Measurements from ENCODE around the gene ST6GALNAC3. TPM values are rescaled to one million over a fixed set of nuclear protein-coding genes. Genes with fewer than 3 reads are reported as not detected.

Gene ST6GALNAC3
- total RNA-seq, 1 experiment from 2014 or later = 4.1 TPM

DNA sequence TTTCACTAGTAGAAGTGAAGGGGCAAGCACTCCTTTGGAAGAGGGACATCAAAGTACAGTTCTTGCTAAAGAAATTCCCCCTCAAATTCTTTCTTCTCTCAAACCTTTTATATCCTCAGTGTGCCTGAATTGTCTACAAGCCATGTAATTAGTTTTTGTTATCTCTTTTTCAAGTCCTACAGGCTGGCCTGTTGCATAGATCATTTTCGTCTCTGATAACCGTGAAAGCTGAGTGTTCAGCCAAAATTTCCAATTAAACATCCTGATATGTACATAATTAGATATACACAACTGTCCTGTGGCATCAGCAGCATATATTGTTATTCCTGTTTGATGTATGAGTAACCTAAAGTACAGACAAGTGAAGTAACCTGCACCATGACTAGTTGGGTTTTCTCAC lies 417.2 kb downstream of the ST6GALNAC3 start:
- no peaks in the 10 kb centered on the region for H3K36me3 ChIP-seq (replicated peaks; ENCODE audit: control insufficient read depth, insufficient read depth, low read length)
- no peaks in the 10 kb centered on the region for H3K27me3 ChIP-seq (ENCODE audit: control insufficient read depth, insufficient read depth, low read length)
- H3K4me3 ChIP-seq (ENCODE audit: insufficient read depth, low read depth, low read length) = no peak overlapping the region
- no peak for DNase-seq

DNA sequence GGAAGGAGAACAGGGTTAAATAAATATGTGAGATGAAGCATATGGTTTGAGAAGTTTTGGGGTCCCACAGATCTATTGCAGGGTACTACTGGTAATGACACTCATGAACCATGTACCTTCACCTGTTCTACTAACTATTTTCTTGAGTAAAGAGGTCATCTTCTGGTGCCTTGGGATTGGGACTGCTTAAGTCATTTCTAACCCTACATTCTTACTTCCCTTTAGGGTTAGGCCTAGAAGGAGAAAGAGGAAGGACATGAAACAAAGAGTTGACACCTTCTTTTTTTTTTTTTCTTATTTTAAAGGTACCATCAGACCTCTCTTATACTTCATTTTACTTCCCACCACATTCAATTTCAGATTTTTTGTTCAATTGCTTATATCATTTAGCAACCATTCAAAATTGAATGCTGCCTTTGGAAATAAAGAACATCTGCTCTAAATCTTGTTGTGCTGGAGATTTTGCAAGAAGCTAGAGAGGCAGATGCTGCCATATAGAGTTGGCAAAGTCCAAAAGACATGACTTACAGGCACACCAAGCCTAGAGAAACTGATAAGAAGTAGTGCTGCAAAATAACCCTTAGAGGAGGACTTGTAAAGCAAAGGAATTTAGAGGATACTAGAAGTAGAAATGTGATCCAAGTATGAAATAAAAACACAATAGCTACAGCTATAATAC lies 418.3 kb downstream of the ST6GALNAC3 start:
- Histone ChIP-seq H3K36me3 (replicated peaks; ENCODE audit: control insufficient read depth, insufficient read depth, low read length) (no peaks in the 10 kb centered on the region), H3K4me3 (ENCODE audit: insufficient read depth, low read depth, low read length) (no peak overlapping the region), H3K27me3 (ENCODE audit: control insufficient read depth, insufficient read depth, low read length) (no peaks in the 10 kb centered on the region)
- no peak for DNase-seq

DNA sequence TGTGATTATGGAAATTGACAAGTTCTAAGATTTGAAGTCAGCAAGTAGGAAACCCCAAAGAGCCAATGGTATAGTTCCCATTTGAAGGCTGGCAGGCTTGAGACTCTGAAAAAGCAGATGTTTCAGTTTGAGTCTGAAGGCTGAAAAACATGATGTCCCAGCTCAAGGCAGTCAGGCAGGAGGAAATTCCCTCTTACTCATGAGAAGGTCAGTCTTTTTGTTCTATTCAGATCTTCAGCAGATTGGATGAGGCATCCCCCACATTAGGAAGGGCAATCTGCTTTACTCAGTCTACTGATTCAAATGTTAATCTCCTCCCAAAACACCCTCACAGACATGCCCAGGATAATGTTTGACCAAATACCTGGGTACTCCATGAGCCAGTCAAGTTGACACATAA lies 420.3 kb downstream of the ST6GALNAC3 start:
- Histone ChIP-seq H3K36me3 (replicated peaks; ENCODE audit: control insufficient read depth, insufficient read depth, low read length) (no peaks in the 10 kb centered on the region), H3K27me3 (ENCODE audit: control insufficient read depth, insufficient read depth, low read length) (no peaks in the 10 kb centered on the region), H3K4me3 (ENCODE audit: insufficient read depth, low read depth, low read length) (no peak overlapping the region)
- DNase-seq = no peak

DNA sequence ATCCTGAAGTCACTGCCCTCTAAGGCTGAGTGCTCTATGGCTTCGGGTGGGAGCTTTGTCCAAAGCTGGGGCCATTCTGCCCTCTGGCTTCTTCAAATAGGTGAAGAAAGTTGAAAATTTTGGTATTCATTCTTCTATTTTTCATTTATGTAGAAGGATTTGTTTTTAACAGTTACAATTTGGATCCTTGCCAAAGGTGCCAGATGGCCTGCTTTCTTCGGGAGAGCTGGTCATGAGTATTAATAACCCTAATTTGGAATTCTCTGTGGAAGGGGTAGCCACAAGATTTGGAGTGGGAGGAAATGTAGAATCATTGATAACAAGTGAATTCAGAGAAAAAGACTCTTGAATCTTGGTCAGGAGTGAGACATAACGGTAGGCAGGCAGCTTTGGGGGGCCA lies 422.3 kb downstream of the ST6GALNAC3 start:
- Histone ChIP-seq H3K27me3 (ENCODE audit: control insufficient read depth, insufficient read depth, low read length) (no peaks in the 10 kb centered on the region), H3K36me3 (replicated peaks; ENCODE audit: control insufficient read depth, insufficient read depth, low read length) (no peaks in the 10 kb centered on the region), H3K4me3 (ENCODE audit: insufficient read depth, low read depth, low read length) (no peak overlapping the region)
- no peak for DNase-seq

DNA sequence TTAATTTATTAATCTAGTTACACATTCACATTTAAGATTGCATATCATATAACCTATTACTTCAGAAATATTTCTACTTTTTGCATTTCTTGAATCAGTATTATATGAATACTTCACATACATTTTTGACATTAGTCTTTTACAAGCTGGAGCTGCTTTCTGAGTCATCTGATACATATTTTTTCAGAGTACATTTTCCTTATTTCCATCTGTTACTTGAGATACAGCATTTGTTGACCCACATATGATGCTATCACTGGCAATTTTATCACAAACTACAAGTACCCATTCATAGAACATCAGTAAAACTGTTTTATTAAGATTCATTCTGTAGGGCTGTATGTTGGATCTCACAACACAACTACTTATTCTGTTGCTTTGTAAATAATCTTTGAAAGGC lies 425.6 kb downstream of the ST6GALNAC3 start:
- no peaks in the 10 kb centered on the region for H3K27me3 ChIP-seq (ENCODE audit: control insufficient read depth, insufficient read depth, low read length)
- H3K36me3 ChIP-seq (replicated peaks; ENCODE audit: control insufficient read depth, insufficient read depth, low read length) = no peaks in the 10 kb centered on the region
- DNase-seq = no peak
- no peak overlapping the region for H3K4me3 ChIP-seq (ENCODE audit: insufficient read depth, low read depth, low read length)

DNA sequence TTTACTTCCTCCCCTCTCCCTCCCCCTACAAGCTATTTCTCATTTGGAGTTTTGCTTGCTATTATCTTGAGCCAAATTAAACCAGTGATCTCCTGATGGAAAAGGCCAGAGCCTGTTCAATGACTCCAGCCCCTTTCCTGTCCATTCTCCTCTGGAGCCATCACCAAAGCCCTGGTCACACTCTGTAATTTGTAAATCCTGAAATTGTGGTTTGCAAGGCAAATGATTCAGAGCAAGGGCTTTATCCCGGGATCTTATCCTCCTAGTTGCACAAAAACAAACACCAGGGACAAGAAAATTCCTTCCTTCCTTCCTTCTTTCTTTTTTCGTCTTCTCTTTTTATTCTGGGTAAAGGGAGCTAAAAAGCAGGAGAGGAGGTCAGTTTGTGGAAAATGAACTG lies 426.6 kb downstream of the ST6GALNAC3 start:
- H3K36me3 ChIP-seq (replicated peaks; ENCODE audit: control insufficient read depth, insufficient read depth, low read length) = no peaks in the 10 kb centered on the region
- no peak for DNase-seq

DNA sequence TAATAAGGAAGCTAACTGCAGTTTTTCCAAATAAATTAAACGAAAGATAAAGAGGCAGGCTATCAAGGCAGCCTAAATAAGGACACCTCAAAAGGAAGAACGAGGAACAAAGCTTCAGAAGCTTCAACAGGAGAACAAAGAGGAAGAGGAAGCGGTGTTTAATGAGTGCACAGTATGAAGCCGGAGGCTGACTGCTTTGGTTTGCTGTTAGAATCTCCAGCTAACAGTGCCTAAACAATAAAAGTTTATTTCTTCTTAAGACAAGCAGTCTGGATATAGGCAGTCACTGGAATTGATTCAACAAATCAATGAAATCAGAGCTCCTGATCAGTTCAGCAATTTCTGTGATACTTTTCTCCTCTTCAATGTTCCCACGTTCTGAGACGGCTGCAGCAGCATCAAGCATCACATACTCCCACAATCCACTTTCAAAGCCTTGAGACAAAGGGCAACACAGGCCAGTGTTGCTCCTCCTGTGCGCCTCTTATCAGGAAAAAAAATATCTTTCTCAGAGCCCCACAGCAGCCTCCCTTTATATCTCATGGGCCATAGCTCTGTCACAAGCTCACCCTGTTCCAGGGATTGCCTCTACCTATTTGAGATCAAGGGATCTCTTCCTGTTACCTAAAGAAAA lies 427.2 kb downstream of the ST6GALNAC3 start:
- Histone ChIP-seq H3K4me3 (ENCODE audit: insufficient read depth, low read depth, low read length) (no peak overlapping the region), H3K27me3 (ENCODE audit: control insufficient read depth, insufficient read depth, low read length) (no peaks in the 10 kb centered on the region), H3K36me3 (replicated peaks; ENCODE audit: control insufficient read depth, insufficient read depth, low read length) (no peaks in the 10 kb centered on the region)
- DNase-seq = no peak

More for the DNA sequence above, 426.6 kb downstream of the ST6GALNAC3 start:
- no peak overlapping the region for H3K4me3 ChIP-seq (ENCODE audit: insufficient read depth, low read depth, low read length)
- no peaks in the 10 kb centered on the region for H3K27me3 ChIP-seq (ENCODE audit: control insufficient read depth, insufficient read depth, low read length)

DNA sequence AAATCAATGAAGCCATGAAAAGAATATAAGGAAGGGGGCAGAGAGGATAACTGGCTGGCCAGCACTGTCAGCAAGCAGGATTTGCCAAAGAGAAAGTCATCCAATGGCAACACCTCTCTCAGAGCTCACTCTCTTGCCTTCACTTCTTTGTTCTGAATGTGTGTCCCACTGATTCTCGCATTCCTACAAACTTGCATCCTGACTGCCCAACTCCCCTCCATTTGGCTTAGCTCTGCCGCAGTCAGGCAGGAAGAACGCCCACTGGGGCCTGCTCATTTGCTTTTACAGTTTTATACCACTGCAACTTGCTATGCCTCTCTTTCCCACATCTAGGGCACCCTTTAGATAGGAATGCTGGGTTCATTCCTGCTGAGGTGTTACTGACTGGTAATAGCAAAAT lies 428.6 kb downstream of the ST6GALNAC3 start:
- Histone ChIP-seq H3K27me3 (ENCODE audit: control insufficient read depth, insufficient read depth, low read length) (no peaks in the 10 kb centered on the region), H3K36me3 (replicated peaks; ENCODE audit: control insufficient read depth, insufficient read depth, low read length) (no peaks in the 10 kb centered on the region), H3K4me3 (ENCODE audit: insufficient read depth, low read depth, low read length) (no peak overlapping the region)
- DNase-seq = peak; percentile 5

DNA sequence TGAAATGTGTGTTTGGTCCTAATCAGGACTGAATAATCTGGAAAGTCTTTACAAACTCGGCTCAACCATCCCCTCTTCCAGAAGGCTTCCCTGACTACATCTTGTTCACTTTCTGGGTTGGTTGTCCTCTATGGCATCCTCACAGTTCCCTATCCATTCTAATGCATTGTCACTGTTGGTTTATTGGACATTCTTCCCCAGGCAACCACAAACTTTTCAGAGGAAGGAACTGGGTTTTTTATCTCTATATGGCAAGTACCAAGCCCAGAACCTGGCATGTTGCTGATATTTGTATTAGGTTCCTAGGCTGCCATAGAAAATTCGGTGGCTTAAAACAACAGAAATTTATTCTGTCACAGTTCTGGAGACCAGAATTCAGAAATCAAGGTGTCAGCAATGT lies 429.2 kb downstream of the ST6GALNAC3 start:
- no peak overlapping the region for H3K4me3 ChIP-seq (ENCODE audit: insufficient read depth, low read depth, low read length)
- no peak for DNase-seq
- H3K36me3 ChIP-seq (replicated peaks; ENCODE audit: control insufficient read depth, insufficient read depth, low read length) = no peaks in the 10 kb centered on the region
- H3K27me3 ChIP-seq (ENCODE audit: control insufficient read depth, insufficient read depth, low read length) = no peaks in the 10 kb centered on the region

DNA sequence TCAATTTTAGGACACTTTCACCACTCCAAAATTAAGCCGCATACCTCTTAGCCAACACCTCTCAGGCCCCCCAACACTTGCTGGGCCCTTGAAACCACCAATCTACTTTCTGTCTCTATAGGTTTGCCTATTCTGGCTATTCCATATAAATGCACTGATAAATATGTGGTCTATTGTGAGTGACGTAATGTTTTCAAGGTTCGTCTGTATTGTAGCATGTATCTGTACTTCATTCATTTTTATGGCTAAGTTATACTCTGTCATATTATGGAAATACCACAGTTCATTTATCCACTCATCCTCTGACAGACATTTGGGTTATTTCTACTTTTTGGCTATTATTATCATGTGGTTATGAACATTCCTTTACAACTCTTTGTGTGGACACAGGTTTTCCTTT lies 432.8 kb downstream of the ST6GALNAC3 start:
- H3K36me3 ChIP-seq (replicated peaks; ENCODE audit: control insufficient read depth, insufficient read depth, low read length) = no peaks in the 10 kb centered on the region
- no peak for DNase-seq
- H3K27me3 ChIP-seq (ENCODE audit: control insufficient read depth, insufficient read depth, low read length) = no peaks in the 10 kb centered on the region
- no peak overlapping the region for H3K4me3 ChIP-seq (ENCODE audit: insufficient read depth, low read depth, low read length)

DNA sequence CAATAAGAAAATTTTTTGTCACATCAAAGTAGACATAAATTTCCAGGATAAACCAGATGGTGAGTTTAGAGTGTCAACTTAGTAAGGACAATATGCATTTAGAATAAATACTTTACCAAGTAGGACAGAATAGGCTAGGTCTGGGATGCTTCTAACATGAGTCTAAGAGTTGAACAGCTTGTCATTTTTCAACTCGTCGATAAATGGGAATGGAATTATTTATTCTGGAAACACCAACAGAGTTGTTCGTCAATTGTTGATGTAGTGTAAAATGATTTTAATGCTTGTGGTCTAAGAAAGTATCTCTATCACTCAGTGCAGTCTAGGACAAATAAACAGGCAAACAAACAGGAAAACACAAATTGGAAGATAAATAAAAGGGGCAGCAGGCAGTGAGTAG lies 434.3 kb downstream of the ST6GALNAC3 start:
- no peaks in the 10 kb centered on the region for H3K36me3 ChIP-seq (replicated peaks; ENCODE audit: control insufficient read depth, insufficient read depth, low read length)
- no peak for DNase-seq
- H3K4me3 ChIP-seq (ENCODE audit: insufficient read depth, low read depth, low read length) = no peak overlapping the region
- H3K27me3 ChIP-seq (ENCODE audit: control insufficient read depth, insufficient read depth, low read length) = no peaks in the 10 kb centered on the region

DNA sequence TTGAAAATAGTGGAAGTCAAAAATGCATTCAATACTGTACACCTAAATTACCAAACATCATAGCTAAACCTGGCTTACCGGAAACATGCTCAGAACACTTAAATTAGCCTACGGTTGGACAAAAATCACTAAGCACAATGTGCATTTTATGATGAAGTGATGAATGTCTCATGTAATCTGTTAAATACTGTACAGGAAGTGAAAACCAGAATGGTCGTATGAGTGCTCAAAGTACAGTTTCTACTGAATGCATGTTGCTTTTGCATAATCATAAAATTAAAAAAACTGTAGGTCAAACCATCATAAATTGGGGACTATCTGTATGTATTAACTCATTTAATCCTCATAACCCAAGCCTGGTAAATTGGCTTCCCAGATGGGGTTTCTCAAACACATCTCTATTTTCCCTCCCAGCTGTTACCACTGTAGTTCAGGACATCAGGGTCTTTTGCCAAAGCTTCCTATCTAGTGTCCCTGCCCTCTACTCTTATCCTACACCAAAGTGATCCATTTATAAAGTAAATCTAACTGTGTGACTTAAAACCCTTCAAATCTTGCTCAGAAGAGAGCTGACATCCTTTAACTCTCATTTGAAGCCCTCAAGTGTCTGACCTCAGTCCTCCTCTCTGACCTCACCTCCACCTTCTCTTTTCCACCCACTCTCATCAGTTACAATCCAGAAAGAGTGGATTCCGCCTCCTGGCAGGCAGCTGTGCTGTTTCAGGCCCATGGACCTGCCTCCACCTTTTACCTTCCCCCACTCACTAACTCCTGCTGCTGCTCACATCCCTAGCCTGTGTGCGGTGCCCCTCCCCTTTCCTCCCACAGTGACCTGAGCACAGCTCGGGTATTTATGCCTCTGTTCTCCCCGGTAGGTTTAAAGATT lies 436.4 kb downstream of the ST6GALNAC3 start:
- Histone ChIP-seq H3K36me3 (replicated peaks; ENCODE audit: control insufficient read depth, insufficient read depth, low read length) (no peaks in the 10 kb centered on the region), H3K27me3 (ENCODE audit: control insufficient read depth, insufficient read depth, low read length) (no peaks in the 10 kb centered on the region), H3K4me3 (ENCODE audit: insufficient read depth, low read depth, low read length) (no peak overlapping the region)
- peak; percentile 23 for DNase-seq

DNA sequence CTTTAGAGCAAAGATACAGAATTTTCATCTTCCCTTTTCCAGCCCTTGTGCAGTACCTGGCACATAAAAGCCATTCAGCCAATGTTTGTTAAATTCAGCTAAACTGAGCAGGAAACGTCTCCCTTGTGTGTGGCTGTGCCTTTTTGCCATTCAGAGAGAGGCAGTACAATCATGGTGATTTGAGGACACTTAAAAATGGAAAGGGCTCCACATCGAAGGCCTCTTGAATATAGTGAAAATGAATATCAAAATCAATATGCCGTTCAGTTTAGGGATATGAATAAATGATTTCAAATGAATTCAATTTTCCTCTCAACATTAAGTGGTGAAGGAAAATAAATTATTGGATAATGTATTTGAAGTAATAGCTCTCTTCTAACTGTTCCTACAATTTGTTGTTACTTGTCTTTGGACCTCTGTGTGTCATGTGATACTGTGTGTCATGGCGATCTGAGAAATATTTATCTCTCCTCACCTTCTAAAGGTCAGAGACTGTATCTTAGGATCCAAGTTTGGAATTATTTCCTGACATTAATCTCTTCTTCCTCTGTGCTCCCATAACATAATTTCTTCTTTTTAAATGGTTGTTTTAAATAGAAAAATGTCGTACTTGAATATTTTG lies 437.1 kb downstream of the ST6GALNAC3 start:
- no peaks in the 10 kb centered on the region for H3K36me3 ChIP-seq (replicated peaks; ENCODE audit: control insufficient read depth, insufficient read depth, low read length)
- DNase-seq = no peak
- H3K27me3 ChIP-seq (ENCODE audit: control insufficient read depth, insufficient read depth, low read length) = no peaks in the 10 kb centered on the region
- no peak overlapping the region for H3K4me3 ChIP-seq (ENCODE audit: insufficient read depth, low read depth, low read length)

DNA sequence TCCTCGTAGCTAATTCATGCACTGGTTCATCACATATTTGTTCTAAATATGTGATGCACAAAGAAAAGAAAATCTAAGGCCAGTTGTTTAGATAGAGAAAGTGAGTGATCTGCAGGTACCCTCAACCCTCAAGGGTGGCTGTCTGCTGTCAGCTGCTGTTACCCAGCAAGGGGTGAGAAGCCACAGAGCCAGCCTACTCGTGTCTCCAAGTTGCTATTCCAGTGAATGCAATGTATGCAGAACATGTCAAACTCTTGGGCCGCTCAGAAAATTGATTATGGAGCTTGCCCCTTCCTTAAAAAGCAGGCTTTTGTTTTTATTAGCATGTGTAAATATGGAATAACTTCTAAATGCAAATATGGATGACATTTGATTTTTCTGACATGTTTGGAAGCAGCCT lies 456.4 kb downstream of the ST6GALNAC3 start:
- Histone ChIP-seq H3K4me3 (ENCODE audit: insufficient read depth, low read depth, low read length) (no peak overlapping the region), H3K27me3 (ENCODE audit: control insufficient read depth, insufficient read depth, low read length) (no peaks in the 10 kb centered on the region), H3K36me3 (replicated peaks; ENCODE audit: control insufficient read depth, insufficient read depth, low read length) (no peaks in the 10 kb centered on the region)
- no peak for DNase-seq
